Nephron (organoid): Measurements from ENCODE around the gene HTR3D.

Experiments used
- H3K27ac Mint-ChIP-seq, 3 experiments: 2 replicates each; pipeline ENCODE4 v1.8.0; 2020; ENCODE audit warnings: mixed read lengths in 3 of 3, mild to moderate bottlenecking in 2 of 3, moderate library complexity in 1 of 3
- H3K27me3 Mint-ChIP-seq: 2 replicates; pipeline ENCODE4 v1.8.0; 2021; ENCODE audit warnings: low read depth, mild to moderate bottlenecking, moderate library complexity, mixed read lengths
- H3K36me3 Mint-ChIP-seq: 2 replicates; pipeline ENCODE4 v1.8.0; 2020; ENCODE audit warnings: low read depth, mixed read lengths
- H3K4me1 Mint-ChIP-seq: 2 replicates; pipeline ENCODE4 v1.8.0; 2020; ENCODE audit warnings: mixed read lengths
- H3K4me3 Mint-ChIP-seq, 3 experiments: 2 replicates each; pipeline ENCODE4 v1.8.0; 2020; ENCODE audit warnings: mild to moderate bottlenecking in 3 of 3, mixed read lengths in 3 of 3, moderate library complexity in 2 of 3
- H3K9me3 Mint-ChIP-seq: 2 replicates; pipeline ENCODE4 v1.8.0; 2020; ENCODE audit warnings: mixed read lengths
- CTCF ChIP-seq, 3 experiments: fragments of 200-600 bp; sonication (generic); IDR thresholded peaks; one replicate each; pipeline ENCODE4 v1.5.0; 2021; ENCODE audit warnings: antibody characterized with exemption in 3 of 3; ENCODE audit not compliant: unreplicated experiment in 3 of 3

HTR3D gene

GRCh38 chr3:184073621-184074020, 42.1 kb downstream of the HTR3D start:
- Mint-ChIP-seq H3K27me3 (peaks cover 4% of the 10 kb centered on the region), H3K27ac (no peak overlapping the region), H3K36me3 (no peaks in the 10 kb centered on the region), H3K9me3 (peaks cover 5% of the 10 kb centered on the region), H3K4me1 (no peaks in the 10 kb centered on the region), H3K4me3 (no peak overlapping the region)
- no peak for TF ChIP-seq CTCF (IDR thresholded peaks at IDR 0.05; ENCODE audit: unreplicated experiment in 3 of 3)

GRCh38 chr3:184075901-184076300, 44.4 kb downstream of the HTR3D start:
- no peak for TF ChIP-seq CTCF (IDR thresholded peaks at IDR 0.05; ENCODE audit: unreplicated experiment in 3 of 3)
- no peaks in the 10 kb centered on the region for H3K4me1 Mint-ChIP-seq

GRCh38 chr3:184077881-184078280, 46.3 kb downstream of the HTR3D start:
- Mint-ChIP-seq H3K36me3 (no peaks in the 10 kb centered on the region), H3K27me3 (peaks cover 6% of the 10 kb centered on the region), H3K9me3 (no peaks in the 10 kb centered on the region), H3K27ac (no peak overlapping the region), H3K4me1 (no peaks in the 10 kb centered on the region), H3K4me3 (no peak overlapping the region)
- no peak for TF ChIP-seq CTCF (IDR thresholded peaks at IDR 0.05; ENCODE audit: unreplicated experiment in 3 of 3)

More at GRCh38 chr3:184075901-184076300, 44.4 kb downstream of the HTR3D start:
- Mint-ChIP-seq H3K9me3 (peaks cover 3% of the 10 kb centered on the region), H3K27ac (no peak overlapping the region), H3K36me3 (no peaks in the 10 kb centered on the region), H3K4me3 (no peak overlapping the region), H3K27me3 (peaks cover 10% of the 10 kb centered on the region)

GRCh38 chr3:184078851-184079250, 47.3 kb downstream of the HTR3D start:
- Mint-ChIP-seq H3K27me3 (peaks cover 6% of the 10 kb centered on the region), H3K9me3 (no peaks in the 10 kb centered on the region), H3K27ac (no peak overlapping the region), H3K4me1 (no peaks in the 10 kb centered on the region), H3K36me3 (no peaks in the 10 kb centered on the region), H3K4me3 (no peak overlapping the region)
- TF ChIP-seq CTCF (IDR thresholded peaks at IDR 0.05; ENCODE audit: unreplicated experiment in 3 of 3): no peak

- Mint-ChIP-seq H3K36me3 (no peaks in the 10 kb centered on the region), H3K27me3 (peaks cover 6% of the 10 kb centered on the region)
Observed at GRCh38 chr3:184081116-184081830, 49.7 kb downstream of the HTR3D start.

More at GRCh38 chr3:184081116-184081830, 49.7 kb downstream of the HTR3D start:
- Mint-ChIP-seq H3K9me3 (no peaks in the 10 kb centered on the region), H3K4me1 (no peaks in the 10 kb centered on the region), H3K4me3 (no peak overlapping the region), H3K27ac (no peak overlapping the region)
- TF ChIP-seq CTCF (IDR thresholded peaks at IDR 0.05; ENCODE audit: unreplicated experiment in 3 of 3): no peak
